Panc1 (cell line): Measurements from ENCODE around the gene YWHAG. TPM values are rescaled to one million over a fixed set of nuclear protein-coding genes. Genes with fewer than 3 reads are reported as not detected.
A peak's percentile ranks its signal among the peaks of the same experiment; 100 is the strongest.

ENCODE experiments used
- ATAC-seq: fragments of 200-7000 bp; cut with Tn5 transposase; 2 replicates; pipeline ENCODE4 v1.9.1; 2020; ENCODE audit warnings: mild to moderate bottlenecking, moderate library complexity
- BruUV-seq: library from RNA; stranded (reverse); fragments of 400-500 nt; replicated peaks from 2 replicates; lab custom pipeline; 2021; lab: Mats Ljungman, UMichigan
- CTCF ChIA-PET: fragments of 300-600 bp; sonication (Branson Sonifier 250); formaldehyde crosslinking; loops from one replicate; lab custom pipeline; 2022; ENCODE audit warnings: antibody characterized with exemption; lab: Charles Lee
- POLR2A ChIA-PET: fragments of 300-600 bp; sonication (Branson Sonifier 250); formaldehyde crosslinking; loops from one replicate; lab custom pipeline; 2022; ENCODE audit warnings: antibody characterized with exemption; lab: Charles Lee
- DNase-seq: peaks from one replicate; pipeline ENCODE4 v3.0.0-alpha.2; 2010; ENCODE audit warnings: low read depth, low spot score
- H3K27ac ChIP-seq: 2 replicates; pipeline ENCODE4 v1.5.1; 2011; ENCODE audit warnings: mild to moderate bottlenecking, low read length, inconsistent platforms
- H3K27me3 ChIP-seq: fragments of 200-500 bp; sonication (Bioruptor generic); 2 replicates; pipeline ENCODE4 v1.6.0; 2014; ENCODE audit warnings: low read length, inconsistent platforms; ENCODE audit not compliant: control insufficient read depth, insufficient read depth
- H3K36me3 ChIP-seq: fragments of 200-500 bp; sonication (Bioruptor generic); 2 replicates; pipeline ENCODE4 v1.5.1; 2014; ENCODE audit warnings: inconsistent platforms, mild to moderate bottlenecking, low read length, moderate library complexity; ENCODE audit not compliant: control insufficient read depth, insufficient read depth
- H3K4me1 ChIP-seq: 2 replicates; pipeline ENCODE4 v1.5.1; 2011; ENCODE audit warnings: inconsistent platforms, mild to moderate bottlenecking, low read length, moderate library complexity; ENCODE audit not compliant: control insufficient read depth, insufficient read depth
- H3K4me3 ChIP-seq, 2 experiments: 2 replicates each; pipeline ENCODE4 v1.5.1; 2011 to 2012; ENCODE audit warnings: low read depth in 2 of 2, low read length in 2 of 2, mild to moderate bottlenecking in 2 of 2, inconsistent platforms in 1 of 2, moderate library complexity in 1 of 2
- H3K9me3 ChIP-seq: fragments of 200-500 bp; sonication (Bioruptor generic); 2 replicates; pipeline ENCODE4 v1.5.1; 2014; ENCODE audit warnings: low read depth, mild to moderate bottlenecking, inconsistent platforms, low read length, moderate library complexity; ENCODE audit not compliant: control insufficient read depth, insufficient read depth
- POLR2AphosphoS5 ChIP-seq: IDR thresholded peaks from 2 replicates; pipeline ENCODE4 v1.6.1; 2012; ENCODE audit warnings: mild to moderate bottlenecking, low read depth, low read length, moderate library complexity
- SIN3A ChIP-seq: IDR thresholded peaks from 2 replicates; pipeline ENCODE4 v1.6.1; 2012; ENCODE audit warnings: low read depth, mild to moderate bottlenecking, low read length, moderate library complexity, borderline replicate concordance; ENCODE audit not compliant: insufficient read depth
- TCF7L2 ChIP-seq: IDR thresholded peaks from 2 replicates; pipeline ENCODE4 v1.6.1; 2011; ENCODE audit warnings: mild to moderate bottlenecking, low read depth, low read length, inconsistent platforms
- in situ Hi-C: cut with HindIII; loops from 2 replicates; pipeline ENCODE4 v1.10.0; 2016; ENCODE audit warnings: low sequenced_read_pairs, low pct_unique_long_range_greater_than_20kb
- intact Hi-C: fragments of 100-400 bp; cut with micrococcal nuclease; formaldehyde crosslinking; loops from one replicate; pipeline ENCODE4 v1.10.0; 2022; ENCODE audit not compliant: unreplicated experiment
- total RNA-seq: library from RNA; stranded (reverse); gene quantifications from one replicate; pipeline ENCODE4 v1.2.1, GENCODE V29; 2021; ENCODE audit not compliant: unreplicated experiment
- TF ChIP-seq, protein P1 (sequence below): fragments of 450-650 bp; IDR thresholded peaks from 2 replicates; pipeline ENCODE4 v1.5.1; 2017; ENCODE audit warnings: mild to moderate bottlenecking
- TF ChIP-seq, protein P2 (sequence below), 2 experiments: IDR thresholded peaks; 2 replicates each; pipeline ENCODE4 v1.6.1; 2011 to 2012; ENCODE audit warnings: low read depth in 2 of 2, control low read depth in 1 of 2, low read length in 1 of 2, mild to moderate bottlenecking in 1 of 2, moderate library complexity in 1 of 2; ENCODE audit not compliant: insufficient read depth in 1 of 2

YWHAG gene
- total RNA-seq, 1 experiment from 2014 or later: 210 TPM

DNA sequence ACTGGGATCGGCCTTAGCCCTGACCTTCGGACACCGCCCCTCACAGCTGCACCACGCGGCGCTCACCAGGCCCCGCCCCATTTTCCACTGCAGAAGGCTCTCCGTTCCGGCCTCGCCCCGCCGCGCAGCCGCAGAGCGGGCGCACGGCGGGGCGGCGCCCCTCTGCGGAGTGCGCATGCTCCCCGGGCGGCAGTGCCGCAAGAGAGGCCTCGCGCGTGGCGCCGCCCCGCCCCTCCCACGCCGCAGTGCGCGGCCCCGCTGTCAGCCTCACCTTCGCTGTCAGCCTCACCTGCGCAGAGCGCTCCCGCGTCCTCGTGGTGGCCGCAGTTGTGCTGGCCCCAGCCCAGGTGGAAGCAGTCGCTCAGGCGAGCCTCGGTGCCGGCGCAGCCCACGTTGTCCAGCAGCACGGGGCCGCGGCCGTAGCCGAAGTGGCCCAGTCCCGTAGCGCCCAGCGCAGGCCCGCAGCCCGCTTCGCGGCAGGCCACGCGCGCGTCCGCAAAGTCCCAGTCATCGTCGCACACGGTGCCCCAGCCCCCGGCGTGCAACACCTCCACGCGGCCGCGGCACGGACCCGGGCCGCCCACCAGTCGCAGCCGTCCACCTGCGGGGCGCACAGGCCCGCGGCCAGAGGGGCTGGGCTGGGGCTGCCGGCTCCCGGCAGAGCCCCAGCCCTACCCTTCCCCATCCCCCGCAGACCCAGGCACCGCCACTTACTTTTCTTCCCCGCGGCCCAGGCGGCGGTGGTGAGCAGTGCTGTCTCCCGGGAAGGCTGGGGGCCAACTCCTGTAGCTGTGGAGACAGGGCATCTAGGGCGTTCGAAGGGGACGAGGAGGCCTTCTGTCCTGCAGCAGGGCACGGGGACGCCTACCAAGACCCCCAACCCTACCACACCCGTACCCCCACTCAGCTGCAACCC lies 34.6 kb upstream of the YWHAG start:
- intact Hi-C loops: no loop called here
- POLR2A ChIA-PET: no interaction called here
- no peaks in the 10 kb centered on the region for H3K36me3 ChIP-seq

DNA sequence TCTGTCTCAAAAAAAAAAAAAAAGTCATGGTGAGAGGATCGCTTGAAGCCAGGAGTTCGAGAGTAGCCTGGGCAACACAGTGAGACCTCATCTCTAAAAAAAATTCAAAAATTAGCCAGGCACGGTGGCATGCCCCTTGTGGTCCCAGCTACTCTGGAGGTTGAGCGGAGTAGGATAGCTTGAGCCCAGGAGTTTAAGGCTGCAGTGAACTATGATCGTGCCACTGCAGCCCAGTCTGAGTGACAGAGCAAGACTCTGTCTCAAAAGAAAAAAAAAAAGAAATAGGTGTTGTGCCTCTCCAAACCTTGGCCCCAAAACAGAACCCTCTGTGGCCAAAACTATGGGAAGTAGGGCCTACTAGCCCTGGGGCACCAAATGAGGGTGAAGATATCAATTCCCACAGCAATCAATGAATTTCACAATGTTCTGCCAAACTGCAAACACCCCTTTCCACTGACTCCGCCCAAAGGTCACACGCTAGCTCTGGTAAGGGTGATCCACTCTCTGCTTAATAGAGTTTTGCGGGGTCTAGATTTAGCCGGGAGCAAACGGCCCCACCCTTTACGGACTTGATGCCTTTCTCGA lies 33.8 kb upstream of the YWHAG start:
- DNase-seq (no peak), ATAC-seq (no peak)
- TF ChIP-seq TCF7L2 (no peak), SIN3A (no peak), POLR2AphosphoS5 (no peak)
- TF ChIP-seq, protein P1, sequence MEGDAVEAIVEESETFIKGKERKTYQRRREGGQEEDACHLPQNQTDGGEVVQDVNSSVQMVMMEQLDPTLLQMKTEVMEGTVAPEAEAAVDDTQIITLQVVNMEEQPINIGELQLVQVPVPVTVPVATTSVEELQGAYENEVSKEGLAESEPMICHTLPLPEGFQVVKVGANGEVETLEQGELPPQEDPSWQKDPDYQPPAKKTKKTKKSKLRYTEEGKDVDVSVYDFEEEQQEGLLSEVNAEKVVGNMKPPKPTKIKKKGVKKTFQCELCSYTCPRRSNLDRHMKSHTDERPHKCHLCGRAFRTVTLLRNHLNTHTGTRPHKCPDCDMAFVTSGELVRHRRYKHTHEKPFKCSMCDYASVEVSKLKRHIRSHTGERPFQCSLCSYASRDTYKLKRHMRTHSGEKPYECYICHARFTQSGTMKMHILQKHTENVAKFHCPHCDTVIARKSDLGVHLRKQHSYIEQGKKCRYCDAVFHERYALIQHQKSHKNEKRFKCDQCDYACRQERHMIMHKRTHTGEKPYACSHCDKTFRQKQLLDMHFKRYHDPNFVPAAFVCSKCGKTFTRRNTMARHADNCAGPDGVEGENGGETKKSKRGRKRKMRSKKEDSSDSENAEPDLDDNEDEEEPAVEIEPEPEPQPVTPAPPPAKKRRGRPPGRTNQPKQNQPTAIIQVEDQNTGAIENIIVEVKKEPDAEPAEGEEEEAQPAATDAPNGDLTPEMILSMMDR: no peak
- TF ChIP-seq, protein P2, sequence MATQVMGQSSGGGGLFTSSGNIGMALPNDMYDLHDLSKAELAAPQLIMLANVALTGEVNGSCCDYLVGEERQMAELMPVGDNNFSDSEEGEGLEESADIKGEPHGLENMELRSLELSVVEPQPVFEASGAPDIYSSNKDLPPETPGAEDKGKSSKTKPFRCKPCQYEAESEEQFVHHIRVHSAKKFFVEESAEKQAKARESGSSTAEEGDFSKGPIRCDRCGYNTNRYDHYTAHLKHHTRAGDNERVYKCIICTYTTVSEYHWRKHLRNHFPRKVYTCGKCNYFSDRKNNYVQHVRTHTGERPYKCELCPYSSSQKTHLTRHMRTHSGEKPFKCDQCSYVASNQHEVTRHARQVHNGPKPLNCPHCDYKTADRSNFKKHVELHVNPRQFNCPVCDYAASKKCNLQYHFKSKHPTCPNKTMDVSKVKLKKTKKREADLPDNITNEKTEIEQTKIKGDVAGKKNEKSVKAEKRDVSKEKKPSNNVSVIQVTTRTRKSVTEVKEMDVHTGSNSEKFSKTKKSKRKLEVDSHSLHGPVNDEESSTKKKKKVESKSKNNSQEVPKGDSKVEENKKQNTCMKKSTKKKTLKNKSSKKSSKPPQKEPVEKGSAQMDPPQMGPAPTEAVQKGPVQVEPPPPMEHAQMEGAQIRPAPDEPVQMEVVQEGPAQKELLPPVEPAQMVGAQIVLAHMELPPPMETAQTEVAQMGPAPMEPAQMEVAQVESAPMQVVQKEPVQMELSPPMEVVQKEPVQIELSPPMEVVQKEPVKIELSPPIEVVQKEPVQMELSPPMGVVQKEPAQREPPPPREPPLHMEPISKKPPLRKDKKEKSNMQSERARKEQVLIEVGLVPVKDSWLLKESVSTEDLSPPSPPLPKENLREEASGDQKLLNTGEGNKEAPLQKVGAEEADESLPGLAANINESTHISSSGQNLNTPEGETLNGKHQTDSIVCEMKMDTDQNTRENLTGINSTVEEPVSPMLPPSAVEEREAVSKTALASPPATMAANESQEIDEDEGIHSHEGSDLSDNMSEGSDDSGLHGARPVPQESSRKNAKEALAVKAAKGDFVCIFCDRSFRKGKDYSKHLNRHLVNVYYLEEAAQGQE (IDR thresholded peaks at IDR 0.05; ENCODE audit: insufficient read depth in 1 of 2, low read depth in 2 of 2, low read length in 1 of 2): no peak
- intact Hi-C loops: no loop called here
- H3K27ac ChIP-seq: peak overlapping the region; percentile 97
- peak overlapping the region; percentile 38 to 57 for H3K4me3 ChIP-seq
- no peaks in the 10 kb centered on the region for H3K9me3 ChIP-seq
- H3K36me3 ChIP-seq: no peaks in the 10 kb centered on the region
- BruUV-seq: no TSS peak
- no peaks in the 10 kb centered on the region for H3K27me3 ChIP-seq
- CTCF ChIA-PET: interaction anchor here (1.1 kb wide), 1 partner anchor 74 kb away, joined by 6 read pairs; no protein-coding TSS in a partner anchor
- in situ Hi-C loops: no loop called here
- POLR2A ChIA-PET: no interaction called here
- H3K4me1 ChIP-seq: peaks cover 10% of the 10 kb centered on the region

More for the DNA sequence above, 34.6 kb upstream of the YWHAG start:
- peak overlapping the region; percentile 57 to 67 for H3K4me3 ChIP-seq
- H3K27ac ChIP-seq: peak overlapping the region; percentile 97
- CTCF ChIA-PET: interaction anchor here (0.6 kb wide), 1 partner anchor 33 kb away, joined by 7 read pairs; no protein-coding TSS in a partner anchor
- in situ Hi-C loops: no loop called here
- peaks cover 10% of the 10 kb centered on the region for H3K4me1 ChIP-seq
- DNase-seq (peak; percentile 85), ATAC-seq (peak; percentile 88)
- BruUV-seq: no TSS peak
- H3K27me3 ChIP-seq: no peaks in the 10 kb centered on the region
- no peaks in the 10 kb centered on the region for H3K9me3 ChIP-seq
- TF ChIP-seq, protein P2 (IDR thresholded peaks at IDR 0.05; ENCODE audit: insufficient read depth in 1 of 2, low read depth in 2 of 2, low read length in 1 of 2): 0 out of 4 replicates have a peak, but pooled peaks of 1 of the 2 experiments have one; percentile 52
- TF ChIP-seq TCF7L2: no peak
- TF ChIP-seq, protein P1: no peak
- 0 out of 2 replicates have a peak, but pooled peaks have one; percentile 56 for TF ChIP-seq SIN3A
- peak; percentile 58; the same call in 1 of the 2 replicates for TF ChIP-seq POLR2AphosphoS5
